Measurements from ENCODE around the gene ZBTB12. TPM values are rescaled to one million over a fixed set of nuclear protein-coding genes. Genes with fewer than 3 reads are reported as not detected.
A peak's percentile ranks its signal among the peaks of the same experiment; 100 is the strongest.

ZBTB12 gene
- total RNA-seq, 1 experiment from 2014 or later, result 11.7 TPM

DNA sequence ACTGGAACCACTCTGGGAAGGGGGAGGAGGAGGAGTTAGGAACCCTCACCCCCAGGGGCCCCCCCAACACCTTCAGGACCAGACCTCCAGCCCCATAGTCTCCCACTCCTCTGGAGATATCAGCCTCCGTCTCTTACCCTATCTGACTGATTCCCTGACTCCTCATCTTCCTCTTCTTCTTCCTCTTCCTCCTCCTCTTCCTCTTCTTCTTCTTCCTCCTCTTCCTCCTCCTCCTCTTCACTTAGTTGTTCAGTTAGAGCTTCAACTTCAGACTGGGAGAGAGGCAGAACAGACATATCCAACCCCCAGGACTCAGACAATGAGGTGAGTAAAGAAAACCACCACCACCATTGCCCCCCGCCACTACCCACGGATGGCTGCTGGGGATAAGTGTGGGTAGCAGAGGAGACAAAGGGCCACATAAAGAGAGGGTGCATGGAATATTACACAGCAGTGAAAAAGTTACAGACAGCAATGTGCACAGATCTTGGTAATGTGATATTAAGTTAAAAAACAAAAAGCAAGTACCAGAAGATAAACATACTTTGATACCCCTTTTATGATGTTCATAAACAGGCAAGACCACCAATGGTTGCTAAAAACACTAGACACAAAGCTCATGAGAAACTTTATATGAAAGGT, 12.4 kb downstream of the ZBTB12 start:
- POLR2A ChIA-PET, result no interaction called here
- no peaks in the 10 kb centered on the region for H3K27me3 ChIP-seq (replicated peaks; ENCODE audit: control insufficient read depth, insufficient read depth, low read length)
- no peaks in the 10 kb centered on the region for H3K4me1 ChIP-seq
- peaks cover 77% of the 10 kb centered on the region for H3K36me3 Mint-ChIP-seq (ENCODE audit: insufficient read depth, unreplicated experiment)
- no peaks in the 10 kb centered on the region for H3K9me3 Mint-ChIP-seq (ENCODE audit: unreplicated experiment)
- TF ChIP-seq CTCF (IDR thresholded peaks at IDR 0.05; ENCODE audit: insufficient read depth in 1 of 2, low read depth in 1 of 2, low read length in 1 of 2, severe bottlenecking in 1 of 2, unreplicated experiment in 1 of 2), result no peak
- intact Hi-C loops (cut with micrococcal nuclease; ENCODE audit: unreplicated experiment), result no loop called here
- H3K27me3 Mint-ChIP-seq (ENCODE audit: insufficient read depth, unreplicated experiment), result no peaks in the 10 kb centered on the region
- no TSS peak for BruUV-seq (replicated peaks)
- H3K27ac Mint-ChIP-seq (ENCODE audit: unreplicated experiment), result no peak overlapping the region
- H3K36me3 ChIP-seq (ENCODE audit: control insufficient read depth, insufficient read depth, low read length), result no peaks in the 10 kb centered on the region; the same call in none of the 2 replicates
- DNase-seq, result no peak
- no peaks in the 10 kb centered on the region for H3K9me3 ChIP-seq
- H3K4me1 Mint-ChIP-seq (ENCODE audit: low read depth, unreplicated experiment), result no peaks in the 10 kb centered on the region
- CTCF ChIA-PET, result no interaction called here
- no peak overlapping the region for H3K4me3 ChIP-seq (ENCODE audit: low read depth, low read length)
- H3K4me3 Mint-ChIP-seq (ENCODE audit: unreplicated experiment), result no peak overlapping the region

DNA sequence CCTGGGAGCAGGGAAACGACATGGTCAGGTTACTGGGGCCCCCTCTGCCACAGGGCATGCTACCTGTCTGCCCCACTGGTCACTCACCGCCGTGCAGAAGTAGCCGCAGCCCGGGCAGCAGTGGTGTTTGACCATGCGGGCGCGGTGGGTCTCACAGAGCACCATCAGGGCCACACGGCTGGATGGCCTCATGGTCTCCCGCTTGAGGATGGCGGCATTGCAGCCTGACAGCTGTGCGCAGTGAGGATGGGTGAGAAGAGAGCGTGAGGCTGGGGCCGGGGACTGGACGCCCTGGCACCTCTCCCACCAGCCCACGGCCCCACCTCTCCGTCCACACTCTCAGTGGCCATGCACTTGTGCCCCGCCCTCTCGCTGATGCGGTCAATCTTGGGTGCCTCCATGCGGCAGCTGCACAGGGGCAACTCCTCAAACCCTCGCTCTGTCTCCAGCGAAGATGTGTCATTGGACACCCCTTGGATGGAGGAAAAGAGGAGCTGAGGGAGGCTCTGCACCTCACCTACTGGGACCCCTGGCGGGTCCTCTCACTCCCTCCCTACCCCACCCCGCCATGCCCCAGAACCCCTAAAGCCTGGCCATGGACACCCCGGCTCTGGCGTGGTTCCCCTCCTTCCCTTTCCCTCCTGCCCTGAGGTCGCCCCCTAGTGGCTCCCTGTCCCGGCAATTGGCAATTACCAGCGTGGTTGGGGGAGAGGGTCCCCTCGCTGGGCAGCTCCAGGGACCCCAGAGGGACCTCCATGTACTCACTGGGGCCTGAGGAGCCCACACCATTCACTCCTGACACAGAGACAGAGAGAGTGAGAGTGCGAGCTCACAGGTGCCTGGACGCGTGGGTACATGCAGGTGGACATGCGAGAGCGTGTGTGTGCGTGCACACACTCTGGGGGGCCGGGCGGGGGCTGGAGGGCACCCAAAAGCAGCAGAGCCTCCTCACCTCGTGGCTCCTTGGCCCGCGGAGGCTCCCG, 13.3 kb downstream of the ZBTB12 start:
- TF ChIP-seq CTCF (IDR thresholded peaks at IDR 0.05; ENCODE audit: insufficient read depth in 1 of 2, low read depth in 1 of 2, low read length in 1 of 2, severe bottlenecking in 1 of 2, unreplicated experiment in 1 of 2), result peak; percentile 73
- ChIA-PET POLR2A (interaction anchor here (1.0 kb wide), 1 partner anchor 9 kb away, joined by 3 read pairs; the partner anchor contains the start of gene EHMT2), CTCF (no interaction called here)
- Histone ChIP-seq H3K4me1 (no peaks in the 10 kb centered on the region), H3K36me3 (ENCODE audit: control insufficient read depth, insufficient read depth, low read length) (no peaks in the 10 kb centered on the region; the same call in none of the 2 replicates), H3K9me3 (no peaks in the 10 kb centered on the region), H3K27me3 (replicated peaks; ENCODE audit: control insufficient read depth, insufficient read depth, low read length) (no peaks in the 10 kb centered on the region), H3K4me3 (ENCODE audit: low read depth, low read length) (no peak overlapping the region)
- DNase-seq, result peak in 1 of 2 experiments; percentile 54
- Mint-ChIP-seq H3K27ac (ENCODE audit: unreplicated experiment) (no peak overlapping the region), H3K4me3 (ENCODE audit: unreplicated experiment) (no peak overlapping the region), H3K27me3 (ENCODE audit: insufficient read depth, unreplicated experiment) (no peaks in the 10 kb centered on the region), H3K4me1 (ENCODE audit: low read depth, unreplicated experiment) (no peaks in the 10 kb centered on the region), H3K36me3 (ENCODE audit: insufficient read depth, unreplicated experiment) (peaks cover 69% of the 10 kb centered on the region), H3K9me3 (ENCODE audit: unreplicated experiment) (no peaks in the 10 kb centered on the region)
- intact Hi-C loops (cut with micrococcal nuclease; ENCODE audit: unreplicated experiment), result no loop called here
- TSS peak; percentile 35 for BruUV-seq (replicated peaks)
